Parathyroid adenoma (tissue), 2 donors: Measurements from ENCODE around the gene ARHGEF33.

Experiments
- H2AFZ ChIP-seq: fragments of 300-600 bp; sonication (generic); one replicate; pipeline ENCODE4 v1.7.0; 2017; ENCODE audit warnings: antibody characterized with exemption, mild to moderate bottlenecking
- H3K27ac ChIP-seq: fragments of 300-600 bp; sonication (generic); one replicate; pipeline ENCODE4 v1.7.0; 2017
- H3K27me3 ChIP-seq: fragments of 300-600 bp; sonication (generic); one replicate; pipeline ENCODE4 v1.7.0; 2017; ENCODE audit warnings: low read length; ENCODE audit not compliant: control insufficient read depth, insufficient read depth
- H3K36me3 ChIP-seq: fragments of 300-600 bp; sonication (generic); one replicate; pipeline ENCODE4 v1.7.0; 2017; ENCODE audit warnings: low read length; ENCODE audit not compliant: control insufficient read depth, insufficient read depth
- H3K4me1 ChIP-seq: fragments of 300-600 bp; sonication (generic); one replicate; pipeline ENCODE4 v1.7.0; 2017; ENCODE audit warnings: control low read depth
- H3K4me2 ChIP-seq: fragments of 300-600 bp; sonication (generic); one replicate; pipeline ENCODE4 v1.7.0; 2017; ENCODE audit warnings: low read length
- H3K4me3 ChIP-seq: fragments of 300-600 bp; sonication (generic); one replicate; pipeline ENCODE4 v1.7.0; 2017; ENCODE audit warnings: low read depth, low read length
- H3K79me2 ChIP-seq: fragments of 300-600 bp; sonication (generic); one replicate; pipeline ENCODE4 v1.7.0; 2017; ENCODE audit warnings: control low read depth
- H3K9ac ChIP-seq: fragments of 300-600 bp; sonication (generic); one replicate; pipeline ENCODE4 v1.7.0; 2017; ENCODE audit warnings: mild to moderate bottlenecking
- H3K9me3 ChIP-seq: fragments of 300-600 bp; sonication (generic); one replicate; pipeline ENCODE4 v1.7.0; 2017; ENCODE audit warnings: low read length; ENCODE audit not compliant: control insufficient read depth
- CTCF ChIP-seq: fragments of 300-600 bp; sonication (generic); IDR thresholded peaks from one replicate; pipeline ENCODE4 v1.7.0; 2017; ENCODE audit warnings: antibody characterized with exemption, mild to moderate bottlenecking
- donor health status: primary hyperparathyroidism.

Gene ARHGEF33

GRCh38 chr2:38981670-38982357, 92.1 kb downstream of the ARHGEF33 start:
- no peak for TF ChIP-seq CTCF
- Histone ChIP-seq H2AFZ (no peak overlapping the region), H3K36me3 (no peaks in the 10 kb centered on the region), H3K79me2 (no peaks in the 10 kb centered on the region), H3K9me3 (no peaks in the 10 kb centered on the region), H3K4me3 (no peak overlapping the region), H3K4me1 (no peaks in the 10 kb centered on the region), H3K9ac (no peak overlapping the region), H3K4me2 (no peak overlapping the region), H3K27ac (no peak overlapping the region), H3K27me3 (no peaks in the 10 kb centered on the region)

GRCh38 chr2:38982498-38982897, 92.8 kb downstream of the ARHGEF33 start:
- H3K4me1 ChIP-seq: no peaks in the 10 kb centered on the region
- H3K27me3 ChIP-seq: no peaks in the 10 kb centered on the region
- H3K36me3 ChIP-seq: no peaks in the 10 kb centered on the region
- H3K4me2 ChIP-seq: no peak overlapping the region
- no peaks in the 10 kb centered on the region for H3K79me2 ChIP-seq
- no peak overlapping the region for H3K9ac ChIP-seq
- H3K9me3 ChIP-seq: no peaks in the 10 kb centered on the region
- TF ChIP-seq CTCF: no peak
- no peak overlapping the region for H3K4me3 ChIP-seq
- H3K27ac ChIP-seq: no peak overlapping the region
- H2AFZ ChIP-seq: no peak overlapping the region

GRCh38 chr2:38988716-38989115, 99.0 kb downstream of the ARHGEF33 start:
- no peaks in the 10 kb centered on the region for H3K9me3 ChIP-seq
- no peak overlapping the region for H3K9ac ChIP-seq
- H3K27ac ChIP-seq: no peak overlapping the region
- H3K4me2 ChIP-seq: no peak overlapping the region
- no peaks in the 10 kb centered on the region for H3K36me3 ChIP-seq
- no peak overlapping the region for H2AFZ ChIP-seq
- H3K4me3 ChIP-seq: no peak overlapping the region
- no peaks in the 10 kb centered on the region for H3K4me1 ChIP-seq
- TF ChIP-seq CTCF: no peak
- no peaks in the 10 kb centered on the region for H3K79me2 ChIP-seq
- H3K27me3 ChIP-seq: no peaks in the 10 kb centered on the region

- H3K4me1 ChIP-seq: no peaks in the 10 kb centered on the region
- no peaks in the 10 kb centered on the region for H3K9me3 ChIP-seq
- no peak overlapping the region for H2AFZ ChIP-seq
- H3K27me3 ChIP-seq: no peaks in the 10 kb centered on the region
- H3K9ac ChIP-seq: no peak overlapping the region
- H3K36me3 ChIP-seq: no peaks in the 10 kb centered on the region
- no peak overlapping the region for H3K4me2 ChIP-seq
- H3K27ac ChIP-seq: no peak overlapping the region
- H3K4me3 ChIP-seq: no peak overlapping the region
- H3K79me2 ChIP-seq: no peaks in the 10 kb centered on the region
- no peak for TF ChIP-seq CTCF
Measured at GRCh38 chr2:38991899-38992298, 102.2 kb downstream of the ARHGEF33 start.

GRCh38 chr2:38997781-38998180, 108.1 kb downstream of the ARHGEF33 start:
- Histone ChIP-seq H3K4me3 (no peak overlapping the region), H3K27me3 (no peaks in the 10 kb centered on the region), H3K4me1 (no peaks in the 10 kb centered on the region), H3K79me2 (no peaks in the 10 kb centered on the region), H2AFZ (no peak overlapping the region), H3K27ac (no peak overlapping the region), H3K9ac (no peak overlapping the region), H3K4me2 (no peak overlapping the region), H3K9me3 (no peaks in the 10 kb centered on the region), H3K36me3 (peaks cover 3% of the 10 kb centered on the region)
- no peak for TF ChIP-seq CTCF
